Left forelimb (tissue), 1 donor: Measurements from ENCODE around the gene TAF5.
"Not testable (repeated sequence)": the region's sequence is repeated elsewhere in the genome, so short reads cannot be mapped to it uniquely, and the experiment has no call there.

Source experiments
- DNase-seq: peaks from one replicate; pipeline ENCODE4 v3.0.0-alpha.2; 2018; ENCODE audit warnings: low spot score

Gene TAF5

GRCh38 chr10:103367782-103368518 is at the start of gene TAF5:
Gene TAF5, plus strand, starts transcription at chr10:103367976. Its CDS starts 14 bp downstream, at chr10:103367990.
- peak; percentile 90 for DNase-seq

GRCh38 chr10:103327906-103328305 is 39.9 kb upstream of the TAF5 start:
- DNase-seq: no peak

- DNase-seq: no peak
These were observed 33.7 kb upstream of the TAF5 start for GRCh38 chr10:103333934-103334520.

- no peak for DNase-seq
These were observed 33.2 kb upstream of the TAF5 start for GRCh38 chr10:103334567-103334966.

GRCh38 chr10:103336370-103336769 is 31.4 kb upstream of the TAF5 start:
- no peak for DNase-seq

- no peak for DNase-seq
These were observed 17.6 kb upstream of the TAF5 start for GRCh38 chr10:103350175-103350516.

- peak; percentile 91 for DNase-seq
These were observed 17.1 kb upstream of the TAF5 start, which contains the start of gene PCGF6 for GRCh38 chr10:103350517-103351260. Gene PCGF6, minus strand, starts transcription at chr10:103351140. Its CDS starts 74 bp downstream, at chr10:103351066.

- no peak for DNase-seq
These were observed 14.5 kb upstream of the TAF5 start for GRCh38 chr10:103353281-103353680.

GRCh38 chr10:103354567-103354966 is 13.2 kb upstream of the TAF5 start:
- DNase-seq: not testable (repeated sequence)

- no peak for DNase-seq
These were observed 11.7 kb upstream of the TAF5 start for GRCh38 chr10:103355906-103356599.

- DNase-seq: not testable (repeated sequence)
These were observed 8.3 kb upstream of the TAF5 start for GRCh38 chr10:103359493-103359892.

- not testable (repeated sequence) for DNase-seq
These were observed 7.0 kb upstream of the TAF5 start for GRCh38 chr10:103360791-103361190.

GRCh38 chr10:103367379-103367781 is 396 bp upstream of the TAF5 start:
- DNase-seq: no peak

- no peak for DNase-seq
These were observed 5.8 kb downstream of the TAF5 start for GRCh38 chr10:103373544-103373943.

- DNase-seq: no peak
These were observed 6.5 kb downstream of the TAF5 start for GRCh38 chr10:103374263-103374662.

- no peak for DNase-seq
These were observed 15.0 kb downstream of the TAF5 start for GRCh38 chr10:103382769-103383168.

GRCh38 chr10:103394180-103394579 is 26.4 kb downstream of the TAF5 start:
- no peak for DNase-seq

GRCh38 chr10:103395754-103396066 is 27.9 kb downstream of the TAF5 start:
- no peak for DNase-seq

GRCh38 chr10:103396067-103396788 is 28.5 kb downstream of the TAF5 start, which contains the start of the genes ATP5MK and PDCD11:
Gene ATP5MK, minus strand, starts transcription at chr10:103396475. Its CDS starts 4,018 bp downstream, at chr10:103392457.
Gene PDCD11, plus strand, starts transcription at chr10:103396626. Its CDS starts 1,801 bp downstream, at chr10:103398427.
- DNase-seq: peak; percentile 96

- no peak for DNase-seq
These were observed 29.0 kb downstream of the TAF5 start for GRCh38 chr10:103396789-103397087.

GRCh38 chr10:103397191-103397825 is 29.5 kb downstream of the TAF5 start:
- DNase-seq: peak; percentile 31
